SH-SY5Y (cell line): Measurements from ENCODE around the gene NCKAP5.

Experiments
- GATA2 ChIP-seq: IDR thresholded peaks from 2 replicates; pipeline ENCODE4 v1.6.1; 2011; ENCODE audit warnings: mild to moderate bottlenecking, low read depth, low read length
- GATA3 ChIP-seq: IDR thresholded peaks from 2 replicates; pipeline ENCODE4 v1.6.1; 2011; ENCODE audit warnings: low read depth, mild to moderate bottlenecking, low read length, moderate library complexity

- TF ChIP-seq GATA2 (no peak), GATA3 (no peak)
Observed at GRCh38 chr2:133326652-133327397, 241.4 kb downstream of the NCKAP5 start.
